GM12891 (cell line): ENCODE data around the gene ZNF232.
A peak's percentile ranks its signal among the peaks of the same experiment; 100 is the strongest.

ENCODE experiments used
- POLR2A ChIP-seq: IDR thresholded peaks from 2 replicates; pipeline ENCODE4 v1.6.1; 2011; ENCODE audit warnings: low read depth, low read length, control low read depth
- POLR2AphosphoS5 ChIP-seq: IDR thresholded peaks from 2 replicates; pipeline ENCODE4 v1.6.1; 2011; ENCODE audit warnings: low read depth, low read length, control low read depth

DNA sequence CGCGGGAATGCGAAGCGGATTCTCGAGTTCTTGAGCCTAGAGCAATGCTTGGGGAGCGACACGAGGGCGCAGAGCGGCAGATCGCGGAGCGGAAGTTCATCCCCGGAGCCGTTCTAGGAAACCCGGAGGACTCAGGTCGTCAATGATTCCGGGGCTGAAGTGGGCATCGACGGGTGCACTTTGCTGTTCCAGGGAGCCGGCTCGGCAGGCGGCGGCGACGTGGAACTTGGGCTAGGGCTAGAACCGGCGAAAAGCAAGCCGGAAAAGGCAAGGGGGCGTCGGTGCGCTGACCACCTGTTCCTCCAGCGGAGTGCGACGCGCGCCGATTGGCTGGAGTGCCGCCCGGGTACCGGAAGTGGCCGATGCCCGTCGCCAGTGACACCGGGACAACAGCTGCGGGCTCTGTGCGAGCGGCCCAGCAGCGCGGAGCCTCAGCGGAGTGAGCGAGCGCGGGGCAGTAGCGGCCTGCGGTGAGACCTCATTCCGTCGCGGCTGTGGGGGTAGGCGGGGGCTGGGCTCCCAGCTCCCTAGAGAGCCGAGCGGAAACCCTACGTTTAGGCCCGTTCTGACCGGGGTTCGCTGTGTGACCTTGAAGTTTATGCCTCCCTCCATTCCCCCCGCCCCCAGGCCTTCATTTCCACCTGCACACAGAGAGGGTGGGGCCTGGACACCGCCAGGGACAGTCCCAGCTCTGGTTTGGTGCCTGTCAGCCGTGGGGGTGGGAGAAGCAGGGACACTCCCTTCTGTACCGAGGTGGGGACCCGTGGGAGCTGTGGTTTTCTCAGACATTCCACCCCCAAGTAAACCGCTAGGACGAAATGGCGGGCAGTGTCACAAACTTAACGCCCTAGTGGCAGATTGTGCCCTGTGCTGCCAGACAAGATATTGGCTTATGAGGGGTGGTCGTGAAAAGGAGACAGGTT lies 33.3 kb downstream of the ZNF232 start, which contains the start of gene ZFP3:
- TF ChIP-seq POLR2AphosphoS5: peak; percentile 48; the same call in 1 of the 2 replicates
- TF ChIP-seq POLR2A: 0 out of 2 replicates have a peak, but pooled peaks have one; percentile 37
